ENCODE results near the gene GTPBP1.

Gene GTPBP1

DNA sequence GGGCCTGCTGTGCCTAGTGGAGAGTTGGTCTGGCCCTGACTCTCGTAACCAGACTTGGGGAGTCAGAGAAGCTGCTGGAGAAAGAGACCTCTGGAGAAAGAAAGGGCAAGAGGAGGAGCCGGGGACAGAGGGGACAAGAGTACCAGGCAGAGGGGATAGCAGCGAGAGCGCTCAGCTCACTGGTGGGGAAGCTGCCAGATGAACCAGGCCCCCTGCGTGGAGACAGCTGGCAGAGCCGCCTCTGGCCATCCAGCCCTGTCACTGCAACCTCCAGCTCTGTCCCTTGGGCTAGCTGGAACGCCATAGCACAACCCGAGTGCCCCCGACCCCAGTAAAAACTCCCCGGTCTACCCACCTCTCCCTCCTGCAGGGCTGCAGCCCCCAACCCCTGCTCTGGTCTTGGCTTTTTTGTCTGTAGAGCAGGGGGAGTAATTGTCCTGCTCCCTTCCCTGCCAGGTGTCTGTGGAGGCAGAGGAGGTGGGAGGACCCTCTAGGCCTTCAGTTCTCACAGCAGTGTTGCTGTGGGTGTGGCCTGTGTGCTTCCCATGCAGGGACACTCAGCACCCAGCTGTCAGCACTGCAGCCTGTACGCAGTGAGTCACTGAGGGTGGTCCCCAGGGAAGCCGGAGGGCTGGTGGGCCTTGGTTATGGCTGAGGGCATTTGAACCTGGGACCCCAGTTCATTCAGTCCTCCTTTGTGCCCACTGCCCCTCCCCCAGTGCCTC lies 54.9 kb downstream of the GTPBP1 start:
- no peak for DNase-seq (ENCODE audit: low read depth)

DNA sequence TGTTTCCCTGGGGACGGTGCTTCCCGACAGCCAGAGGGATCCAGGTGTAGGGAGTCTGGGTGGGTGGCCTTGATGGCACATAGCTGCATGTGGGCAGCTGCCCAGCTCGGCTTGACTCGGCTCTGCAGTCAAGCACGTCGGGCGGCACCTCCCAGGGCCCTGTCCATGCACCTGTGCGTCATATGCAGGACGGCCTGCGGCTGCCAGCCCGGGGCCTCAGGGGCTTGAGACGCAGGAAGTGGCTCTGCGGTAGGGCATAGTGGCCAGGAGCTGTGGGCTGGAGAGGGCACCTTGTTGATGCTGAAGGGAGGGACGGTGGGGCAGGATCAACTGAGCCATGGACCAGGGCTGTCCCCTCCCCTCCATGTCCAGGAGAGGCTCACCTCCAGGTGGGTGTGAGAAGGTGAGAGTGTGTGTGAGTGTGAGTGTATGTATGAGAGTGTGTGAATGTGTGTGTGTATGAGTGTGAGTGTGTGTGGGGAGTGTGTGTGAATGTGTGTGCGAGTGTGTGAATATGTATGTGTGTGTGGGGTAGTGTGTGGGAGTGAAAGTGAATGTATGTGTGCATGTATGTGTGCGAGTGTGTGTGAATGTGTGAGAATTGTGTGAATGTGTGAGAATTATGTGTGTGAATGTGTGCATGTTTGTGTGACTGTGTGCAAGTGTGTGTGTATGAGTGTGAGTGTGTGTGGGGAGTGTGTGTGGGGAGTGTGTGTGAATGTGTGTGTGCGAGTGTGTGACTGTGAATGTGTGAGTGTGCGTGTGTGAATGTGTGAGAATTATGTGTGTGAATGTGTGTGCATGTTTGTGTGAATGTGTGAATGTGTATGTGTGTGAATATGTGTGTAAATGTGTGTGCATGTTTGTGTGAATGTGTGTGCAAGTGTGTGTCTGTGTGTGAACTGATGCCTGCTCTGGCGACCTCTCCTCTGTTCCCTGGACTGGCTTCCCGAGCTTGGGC lies 55.7 kb downstream of the GTPBP1 start:
- no peak for DNase-seq (ENCODE audit: low read depth)

DNA sequence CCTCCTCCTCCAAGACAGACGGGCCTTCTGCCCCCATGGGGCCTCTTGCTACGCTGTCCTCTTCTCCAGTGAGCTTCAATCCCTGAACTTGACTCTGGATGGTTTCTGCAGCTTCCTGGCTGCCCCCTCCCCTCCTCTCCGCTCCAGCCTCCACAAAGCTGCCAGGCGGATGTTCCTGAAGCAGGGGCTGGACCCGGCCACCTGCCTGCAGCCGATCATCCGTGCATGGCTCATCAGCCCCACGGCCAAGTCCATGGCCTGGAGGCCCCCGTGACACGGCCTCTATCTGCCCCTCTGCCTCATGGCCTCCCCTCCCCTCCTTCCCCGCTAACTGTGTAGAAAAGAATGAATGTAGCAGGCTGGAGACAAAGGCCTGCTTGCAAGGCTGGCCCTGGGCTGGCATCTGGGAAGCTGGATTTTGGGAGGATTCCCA lies 56.8 kb downstream of the GTPBP1 start:
- DNase-seq (ENCODE audit: low read depth), result no peak

DNA sequence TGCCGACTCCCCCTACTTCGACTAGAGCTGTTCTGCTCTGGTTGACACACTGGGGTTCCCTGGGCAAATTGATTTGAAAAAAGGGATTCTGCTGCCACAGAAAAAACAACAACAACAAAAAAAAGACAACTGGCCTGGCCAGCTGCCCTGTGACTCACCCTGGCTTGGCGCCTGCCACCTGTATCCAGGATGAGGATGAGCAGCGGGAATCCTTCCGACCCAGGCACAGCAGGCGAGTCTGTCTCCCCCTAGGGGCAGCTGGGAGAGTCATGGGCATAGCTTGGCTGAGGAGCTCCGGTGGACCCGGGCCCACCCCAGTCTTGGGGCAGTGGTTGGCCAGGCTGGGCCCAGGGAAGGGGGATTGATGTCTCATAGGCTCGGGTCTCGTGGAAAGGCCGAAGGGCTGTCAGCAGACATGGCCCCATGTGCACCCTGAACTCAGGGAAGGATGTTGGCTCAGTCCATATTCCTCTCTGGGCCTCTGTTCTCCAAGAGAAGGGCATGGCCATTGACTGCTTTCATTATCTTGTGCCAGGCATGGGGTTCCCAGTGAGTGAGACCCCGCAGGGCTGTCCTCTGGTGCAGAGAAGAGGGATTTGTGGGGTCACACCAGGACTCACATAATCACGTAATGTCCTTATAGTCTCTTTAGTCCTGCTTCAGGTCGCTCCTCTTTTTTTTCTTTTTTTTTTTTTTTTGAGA lies 60.5 kb downstream of the GTPBP1 start:
- no peak for DNase-seq (ENCODE audit: low read depth)

DNA sequence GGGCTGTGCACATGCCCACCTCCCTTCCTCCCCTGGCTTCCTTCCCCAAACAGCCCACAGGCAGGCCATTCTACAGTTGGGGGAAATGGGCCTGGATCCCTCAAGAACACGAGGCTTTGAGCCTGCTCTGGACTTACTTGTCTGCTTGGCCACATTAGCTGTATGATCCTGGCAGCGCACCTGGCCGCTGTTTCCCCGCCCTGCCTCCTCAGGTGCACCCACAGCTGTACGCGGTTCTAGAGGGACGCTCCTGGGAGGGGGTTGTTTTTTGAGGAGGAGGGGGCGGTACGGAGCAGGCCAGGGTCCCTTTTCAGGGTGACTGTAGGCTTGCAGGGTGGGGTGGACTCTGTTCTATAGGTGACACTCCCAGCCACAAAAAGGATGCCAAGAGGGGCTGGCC lies 61.6 kb downstream of the GTPBP1 start:
- DNase-seq (ENCODE audit: low read depth), result no peak

DNA sequence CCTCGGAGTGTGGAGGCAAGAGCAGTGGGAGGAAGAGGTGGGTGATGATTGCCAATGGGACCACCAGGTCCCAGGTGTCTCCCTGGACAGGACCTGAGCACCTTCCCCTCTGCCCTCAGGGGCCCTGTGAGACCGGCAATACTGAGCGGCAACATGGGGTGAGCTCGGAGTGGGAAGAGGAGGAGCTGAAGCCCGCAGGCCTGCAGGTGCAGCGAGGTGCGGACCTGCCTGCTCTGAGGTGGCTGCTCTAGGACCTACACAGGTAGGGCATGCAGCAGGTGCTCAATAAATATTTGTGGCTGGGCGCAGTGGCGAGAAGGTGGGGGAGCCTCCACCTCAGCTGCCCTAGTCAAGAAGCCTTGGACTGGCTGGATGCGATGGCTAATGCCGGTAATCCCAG lies 62.3 kb downstream of the GTPBP1 start:
- no peak for DNase-seq (ENCODE audit: low read depth)

DNA sequence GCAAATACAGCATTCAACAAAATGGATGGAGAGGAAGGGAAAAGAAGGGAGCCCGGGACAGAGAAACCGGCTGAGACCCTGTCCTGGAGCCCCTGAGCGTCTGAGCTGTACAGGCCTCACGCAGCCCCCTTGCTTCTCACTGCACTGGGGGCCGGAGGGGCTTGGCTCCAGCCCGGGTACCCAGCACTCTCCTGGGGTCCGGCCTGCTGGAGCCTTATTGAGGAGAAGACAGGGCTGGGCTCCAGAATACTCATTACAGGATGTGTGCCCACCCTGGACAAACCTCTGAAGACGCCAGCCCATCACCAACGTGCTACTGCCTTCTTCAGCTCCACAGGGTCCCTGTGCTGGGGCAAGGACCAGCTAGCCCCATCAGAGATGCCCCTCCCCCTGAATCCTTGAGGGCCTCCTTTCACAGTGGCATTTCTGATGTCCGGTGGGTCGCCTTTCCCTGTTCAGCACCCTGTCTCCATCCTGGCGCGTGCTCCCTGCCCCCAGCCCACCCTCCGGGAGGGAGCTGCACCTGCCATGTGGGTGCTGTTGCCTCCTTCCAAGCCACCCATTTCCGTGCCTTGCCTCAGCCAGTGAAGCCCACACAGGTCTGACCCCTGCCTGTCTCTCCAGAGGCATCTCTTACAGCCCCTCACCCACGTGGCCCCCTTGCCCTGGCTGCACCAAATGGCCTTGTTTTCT lies 64.7 kb downstream of the GTPBP1 start:
- no peak for DNase-seq (ENCODE audit: low read depth)

DNA sequence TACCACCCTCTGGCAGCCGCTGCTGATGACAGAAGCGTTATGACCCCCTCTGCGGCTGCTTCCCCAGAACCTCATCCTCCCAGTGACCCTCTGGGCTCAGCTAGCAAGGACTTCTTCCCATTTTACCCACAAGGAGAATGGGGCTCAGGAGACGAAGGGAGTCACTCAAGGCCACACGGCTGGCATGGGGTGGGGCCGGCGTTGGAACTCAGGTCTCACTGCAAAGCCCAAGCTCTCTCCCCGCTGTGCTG lies 66.8 kb downstream of the GTPBP1 start:
- no peak for DNase-seq (ENCODE audit: low read depth)

DNA sequence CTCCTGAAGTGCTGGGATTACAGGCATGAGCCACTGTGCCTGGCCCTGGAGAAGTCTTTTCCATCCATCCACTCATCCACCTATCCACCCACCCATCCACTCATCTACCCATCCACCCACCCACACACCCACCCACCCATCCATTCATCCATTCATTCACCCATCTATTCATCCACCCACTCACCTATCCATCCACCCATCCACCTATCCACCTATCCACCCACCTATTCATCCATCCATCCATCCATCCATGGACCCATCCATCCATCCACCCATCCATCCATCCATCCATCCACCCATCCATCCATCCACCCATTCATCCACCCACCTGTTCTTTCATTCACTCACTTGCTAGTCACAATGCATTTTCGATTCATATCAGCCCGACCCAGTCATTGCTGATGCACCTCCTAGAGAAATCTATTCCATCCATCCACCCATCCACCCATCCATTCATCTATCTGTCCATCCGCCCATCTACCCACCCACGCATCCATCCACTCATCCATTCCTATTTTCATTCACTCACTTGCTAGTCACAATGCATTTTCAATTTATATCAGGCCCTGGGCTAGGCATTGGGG lies 67.7 kb downstream of the GTPBP1 start:
- DNase-seq (ENCODE audit: low read depth), result no peak

DNA sequence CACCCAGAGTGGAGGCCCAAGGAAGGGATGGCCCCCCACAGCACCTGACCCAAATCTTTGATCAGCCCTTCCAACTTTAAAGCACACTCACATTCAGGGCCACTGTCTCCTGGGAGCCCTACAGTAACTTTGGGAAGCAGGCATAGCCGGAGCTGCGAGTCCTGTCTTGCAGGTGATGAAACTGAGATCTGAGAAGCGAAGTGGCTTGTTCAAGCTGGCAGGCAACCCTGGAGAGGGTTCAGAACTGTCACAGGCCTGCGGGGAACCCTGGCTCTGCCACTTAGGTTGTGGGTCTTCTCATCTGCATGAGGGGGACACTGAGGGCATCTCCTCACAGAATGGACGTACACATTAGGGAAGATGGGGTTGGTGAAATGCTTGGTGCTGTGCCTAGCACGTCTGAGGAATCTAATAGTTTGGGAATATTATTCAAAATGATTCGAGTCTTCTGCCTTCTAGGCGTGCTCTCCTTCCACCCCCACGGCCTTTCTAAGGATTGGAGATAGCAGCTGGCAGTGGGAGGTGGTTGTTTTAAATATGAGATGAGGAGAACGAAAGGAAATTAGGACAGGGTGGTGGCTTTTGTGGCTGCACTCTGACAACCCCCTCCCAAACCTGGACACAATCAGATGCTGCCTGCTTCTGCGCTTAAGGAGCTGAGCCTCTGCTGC lies 68.9 kb downstream of the GTPBP1 start:
- no peak for DNase-seq (ENCODE audit: low read depth)

DNA sequence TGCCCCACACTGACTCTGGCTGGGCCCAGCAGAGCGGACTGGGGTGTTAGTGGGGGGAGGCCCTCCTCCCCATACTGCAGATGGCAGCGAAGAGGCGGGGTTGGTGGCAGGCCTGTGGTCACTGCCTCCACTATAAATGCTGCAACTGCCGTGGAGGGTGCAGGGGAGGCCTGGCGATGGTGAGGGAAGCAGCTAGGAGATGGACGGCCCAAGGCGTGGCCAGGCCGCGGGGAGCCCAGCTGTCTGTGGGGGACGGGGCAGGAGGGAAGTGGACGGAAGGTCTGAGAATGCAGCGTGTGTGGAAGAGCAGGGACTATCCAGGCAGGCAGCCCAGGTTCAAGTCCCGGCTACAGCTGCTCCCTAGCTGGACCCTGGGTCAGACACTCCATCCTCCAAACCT lies 69.9 kb downstream of the GTPBP1 start:
- DNase-seq (ENCODE audit: low read depth), result no peak

DNA sequence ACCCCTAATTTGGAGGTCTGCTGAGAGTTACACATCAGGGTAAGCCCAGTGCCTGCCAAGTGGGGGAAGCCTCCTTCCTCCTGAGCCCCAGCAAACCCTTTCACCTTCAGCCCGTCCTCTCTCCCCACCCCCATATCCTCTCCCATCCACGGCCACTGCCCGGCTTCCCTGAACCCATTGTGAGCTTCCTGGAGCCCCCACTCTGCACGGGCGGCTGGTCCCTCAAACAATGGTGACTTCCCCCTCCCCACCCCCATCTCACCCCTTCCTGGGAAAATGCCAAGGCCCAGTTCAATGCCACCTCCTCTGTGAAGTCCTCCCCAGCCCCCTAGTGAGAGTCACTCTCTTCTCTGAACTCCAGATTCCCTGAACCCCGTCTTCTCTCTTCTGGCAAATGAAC lies 70.3 kb downstream of the GTPBP1 start:
- no peak for DNase-seq (ENCODE audit: low read depth)

DNA sequence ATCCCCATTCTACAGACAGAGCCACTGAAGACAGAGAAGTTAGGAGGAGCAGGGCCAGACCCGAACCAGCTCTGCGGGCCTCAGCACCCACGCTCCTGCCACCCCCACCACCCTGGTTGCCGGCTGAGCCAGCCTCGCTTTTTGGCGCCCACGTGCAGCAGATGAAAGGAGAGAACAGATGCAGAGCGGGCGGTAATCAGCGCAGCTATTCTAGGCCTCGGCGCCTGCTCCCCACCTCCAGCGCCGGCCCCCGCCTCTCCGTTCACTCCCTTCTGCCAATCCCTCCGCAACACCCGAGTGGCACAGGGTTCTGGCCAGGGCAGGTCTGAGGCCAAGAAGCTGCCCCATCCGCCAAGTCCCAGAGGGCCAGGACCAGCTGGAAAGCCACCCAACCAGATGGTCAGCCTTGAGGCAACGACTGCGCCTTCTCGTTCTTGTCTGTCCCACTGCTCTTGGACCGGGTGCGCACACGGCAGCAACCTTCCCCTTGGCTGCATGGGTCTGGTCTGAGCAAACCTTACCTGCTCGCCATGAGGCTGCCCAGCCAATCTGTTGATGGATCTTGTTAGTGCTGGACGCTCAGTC lies 71.4 kb downstream of the GTPBP1 start:
- no peak for DNase-seq (ENCODE audit: low read depth)

DNA sequence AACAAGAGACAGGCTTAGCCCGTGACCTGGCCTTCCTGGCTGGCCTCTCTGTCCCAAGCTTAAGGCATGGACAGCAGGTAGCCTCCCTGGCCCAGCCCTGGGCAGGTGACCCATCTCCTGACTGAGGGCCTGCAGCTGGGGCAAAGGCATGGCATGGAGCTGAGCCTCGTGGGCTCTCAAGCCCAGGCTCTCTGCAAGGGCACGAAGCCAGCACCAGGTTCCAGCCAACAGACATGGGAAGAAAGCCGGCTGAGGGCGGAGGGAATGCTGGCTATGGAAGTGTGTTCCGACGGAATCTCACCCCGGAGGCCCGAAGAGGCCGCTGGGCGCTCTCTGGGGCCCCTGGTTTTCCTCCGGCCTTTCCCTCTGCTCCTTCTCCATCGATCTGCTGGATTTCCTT lies 75.3 kb downstream of the GTPBP1 start:
- DNase-seq (ENCODE audit: low read depth), result no peak

DNA sequence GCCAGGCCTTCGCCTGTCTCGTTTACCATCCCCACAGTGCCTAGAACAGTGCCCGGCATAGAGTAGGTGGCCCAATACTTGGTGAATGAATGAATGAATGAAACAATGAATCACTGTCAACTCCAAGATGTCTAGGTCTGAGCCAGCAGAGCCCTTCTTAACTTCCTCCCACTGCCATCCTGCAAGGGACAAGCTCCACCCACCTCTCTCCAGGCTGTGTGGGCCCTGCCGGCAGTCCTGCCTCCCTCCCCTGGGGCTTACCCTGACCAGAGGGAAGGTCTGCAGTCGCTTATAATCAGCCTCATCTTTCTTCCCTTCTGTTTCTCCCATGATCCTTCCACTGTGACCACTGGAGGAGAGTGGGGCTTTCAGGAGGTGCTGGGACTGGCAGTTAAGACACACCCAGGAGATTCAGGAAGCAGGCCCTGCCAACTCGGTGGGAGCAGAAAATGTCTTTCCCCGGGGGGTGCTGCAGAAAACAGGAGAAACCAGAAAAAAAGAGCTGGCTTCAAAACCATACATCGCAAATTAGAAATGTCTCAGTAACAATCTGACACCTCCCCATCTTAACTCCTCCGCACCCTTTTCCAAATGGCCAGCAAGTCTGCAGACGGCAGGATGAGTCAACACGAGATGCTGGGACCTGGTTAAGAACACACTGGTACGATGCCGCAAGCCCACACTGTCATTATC lies 76.8 kb downstream of the GTPBP1 start:
- DNase-seq (ENCODE audit: low read depth), result no peak

Data from fibroblast of the conjunctiva (primary cell).